ENCODE measurements around the gene CTNNB1.

- TF ChIP-seq CTCF (IDR thresholded peaks at IDR 0.05), result no peak
- TF ChIP-seq POLR2AphosphoS5 (IDR thresholded peaks at IDR 0.05), result no peak
- no peak for TF ChIP-seq POLR2A (IDR thresholded peaks at IDR 0.05)
Measured at GRCh38 chr3:41193794-41194539, 5.3 kb upstream of the CTNNB1 start.
